ENCODE data around the gene KCNH4.
"Not testable (repeated sequence)": the region's sequence is repeated elsewhere in the genome, so short reads cannot be mapped to it uniquely, and the experiment has no call there.

Gene KCNH4

DNA sequence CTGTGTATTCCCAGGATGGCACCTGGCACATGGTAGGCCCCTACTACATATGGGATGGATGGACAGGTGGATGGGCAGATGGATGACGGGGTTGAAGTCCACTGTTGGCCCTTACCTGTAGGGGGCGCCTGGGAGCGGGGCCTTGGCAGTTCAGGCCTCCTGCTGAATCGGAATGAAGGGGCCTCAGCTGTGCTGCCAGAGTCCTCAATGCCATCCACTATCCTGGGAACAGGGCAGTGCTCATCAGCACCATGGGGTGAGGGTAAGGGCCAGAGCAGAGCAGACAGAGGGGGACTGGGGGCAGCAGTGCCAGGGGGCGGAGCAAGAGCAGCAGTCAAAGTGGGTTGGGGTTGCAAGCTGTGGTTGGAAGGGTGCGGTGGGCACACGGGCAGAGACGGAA is 17.8 kb downstream of the KCNH4 start:
- Histone ChIP-seq H3K27me3 (ENCODE audit: control insufficient read depth, insufficient read depth, low read length, poor library complexity, severe bottlenecking) (no peaks in the 10 kb centered on the region), H3K27ac (ENCODE audit: insufficient read depth, low read depth, low read length, poor library complexity, severe bottlenecking) (no peak overlapping the region), H3K36me3 (ENCODE audit: control insufficient read depth, insufficient read depth, low read length) (no peaks in the 10 kb centered on the region), H3K4me3 (ENCODE audit: insufficient read depth, low read depth, low read length) (no peak overlapping the region), H3K4me1 (ENCODE audit: control insufficient read depth, insufficient read depth, low read length) (no peaks in the 10 kb centered on the region), H3K9me3 (ENCODE audit: control insufficient read depth, low read length) (no peaks in the 10 kb centered on the region)
- WGBS, 2 experiments, result 63 to 68% methylated on average over 8 of the region's 8 CpGs

DNA sequence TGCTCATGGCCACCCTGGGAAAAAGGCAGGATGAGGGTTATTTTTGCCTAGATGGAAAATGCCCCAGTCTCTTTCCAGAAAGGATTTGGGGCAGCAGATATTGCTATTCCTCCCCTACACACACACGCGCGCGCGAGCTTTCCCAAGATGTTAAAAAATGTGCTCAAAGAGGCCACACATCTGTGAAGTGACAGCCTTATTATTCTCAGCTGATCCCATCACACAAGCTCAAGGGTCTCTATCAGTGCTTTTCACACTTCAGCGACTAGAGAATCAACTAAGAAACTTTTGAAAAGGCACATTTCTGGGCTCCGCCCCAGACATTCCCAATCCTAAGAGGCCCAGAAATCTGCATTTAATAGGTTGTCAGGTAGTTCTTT is 20.4 kb downstream of the KCNH4 start:
- WGBS, 2 experiments, result 92 to 97% methylated on average over 6 to 7 of the region's 7 CpGs
- Histone ChIP-seq H3K4me3 (ENCODE audit: insufficient read depth, low read depth, low read length) (no peak overlapping the region), H3K27me3 (ENCODE audit: control insufficient read depth, insufficient read depth, low read length, poor library complexity, severe bottlenecking) (no peaks in the 10 kb centered on the region), H3K9me3 (ENCODE audit: control insufficient read depth, low read length) (no peaks in the 10 kb centered on the region), H3K27ac (ENCODE audit: insufficient read depth, low read depth, low read length, poor library complexity, severe bottlenecking) (no peak overlapping the region), H3K4me1 (ENCODE audit: control insufficient read depth, insufficient read depth, low read length) (peaks cover 5% of the 10 kb centered on the region), H3K36me3 (ENCODE audit: control insufficient read depth, insufficient read depth, low read length) (no peaks in the 10 kb centered on the region)

DNA sequence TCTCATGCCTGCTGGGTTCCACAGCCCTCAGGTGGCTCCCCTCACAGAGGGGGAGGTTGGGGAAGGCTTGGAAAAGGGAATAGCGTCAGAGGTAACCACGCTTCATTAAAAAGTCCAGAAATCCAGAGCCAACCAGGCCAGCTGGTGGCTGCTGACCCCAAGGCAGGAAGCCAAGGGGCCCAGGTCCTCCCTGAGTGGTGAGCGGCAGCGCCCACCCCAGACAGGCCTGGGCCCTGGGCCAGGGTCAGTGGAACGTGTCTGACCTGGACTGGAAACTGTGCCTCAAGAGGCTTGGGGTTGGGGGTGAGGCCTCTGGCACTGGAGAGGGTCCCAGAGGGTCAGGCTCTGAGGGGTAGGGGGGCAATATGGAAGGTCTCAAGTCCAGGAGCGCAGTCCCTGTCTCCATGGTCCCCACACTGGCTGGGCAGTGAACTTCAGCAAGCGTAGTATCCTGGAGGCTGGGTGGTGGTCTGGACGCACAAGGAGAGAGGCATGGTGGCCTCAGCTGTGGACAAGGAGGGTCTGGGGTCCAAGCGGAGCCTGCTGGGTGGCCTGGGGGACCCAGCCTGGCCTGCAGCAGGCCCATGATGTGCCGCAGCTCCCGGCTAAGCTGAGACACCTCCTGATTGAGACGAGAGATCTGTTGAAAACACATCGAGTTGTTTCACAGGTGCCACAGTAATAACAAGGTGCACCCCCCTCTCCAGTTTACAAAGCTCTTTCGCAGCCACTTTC is 21.0 kb downstream of the KCNH4 start:
- 93 to 96% methylated on average over 14 of the region's 14 CpGs for WGBS, 2 experiments
- H3K27ac ChIP-seq (ENCODE audit: insufficient read depth, low read depth, low read length, poor library complexity, severe bottlenecking), result no peak overlapping the region
- no peaks in the 10 kb centered on the region for H3K9me3 ChIP-seq (ENCODE audit: control insufficient read depth, low read length)
- no peaks in the 10 kb centered on the region for H3K27me3 ChIP-seq (ENCODE audit: control insufficient read depth, insufficient read depth, low read length, poor library complexity, severe bottlenecking)
- no peak overlapping the region for H3K4me3 ChIP-seq (ENCODE audit: insufficient read depth, low read depth, low read length)
- H3K4me1 ChIP-seq (ENCODE audit: control insufficient read depth, insufficient read depth, low read length), result peaks cover 5% of the 10 kb centered on the region
- no peaks in the 10 kb centered on the region for H3K36me3 ChIP-seq (ENCODE audit: control insufficient read depth, insufficient read depth, low read length)

DNA sequence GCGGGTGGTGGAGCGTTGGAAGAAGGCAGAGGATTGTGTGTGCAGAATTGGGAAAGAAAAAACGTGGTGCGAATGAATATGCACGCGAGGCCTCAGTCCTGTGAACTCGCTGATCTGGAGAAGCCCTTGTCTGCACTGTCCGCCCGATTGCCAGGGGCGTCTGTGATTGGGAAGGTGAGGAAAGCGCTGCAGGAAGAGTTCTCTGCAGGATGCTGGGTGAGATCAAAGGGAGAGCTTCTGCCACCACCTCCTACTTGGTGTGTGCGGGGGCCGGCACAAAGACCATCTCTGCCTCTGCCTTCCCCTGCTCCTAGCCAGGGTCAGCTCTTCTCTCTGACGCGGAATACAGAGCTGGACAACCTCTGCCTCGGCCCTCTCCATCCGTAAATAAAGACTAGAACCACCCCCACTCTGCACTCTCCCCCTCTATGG is 25.3 kb downstream of the KCNH4 start:
- 20% methylated on average over 17 of the region's 17 CpGs for whole genome bisulfite sequencing, 2 experiments
- Histone ChIP-seq H3K27ac (ENCODE audit: insufficient read depth, low read depth, low read length, poor library complexity, severe bottlenecking) (no peak overlapping the region), H3K4me3 (ENCODE audit: insufficient read depth, low read depth, low read length) (peak overlapping the region; percentile 35), H3K4me1 (ENCODE audit: control insufficient read depth, insufficient read depth, low read length) (peaks cover 21% of the 10 kb centered on the region), H3K9me3 (ENCODE audit: control insufficient read depth, low read length) (no peaks in the 10 kb centered on the region), H3K36me3 (ENCODE audit: control insufficient read depth, insufficient read depth, low read length) (no peaks in the 10 kb centered on the region), H3K27me3 (ENCODE audit: control insufficient read depth, insufficient read depth, low read length, poor library complexity, severe bottlenecking) (no peaks in the 10 kb centered on the region)

DNA sequence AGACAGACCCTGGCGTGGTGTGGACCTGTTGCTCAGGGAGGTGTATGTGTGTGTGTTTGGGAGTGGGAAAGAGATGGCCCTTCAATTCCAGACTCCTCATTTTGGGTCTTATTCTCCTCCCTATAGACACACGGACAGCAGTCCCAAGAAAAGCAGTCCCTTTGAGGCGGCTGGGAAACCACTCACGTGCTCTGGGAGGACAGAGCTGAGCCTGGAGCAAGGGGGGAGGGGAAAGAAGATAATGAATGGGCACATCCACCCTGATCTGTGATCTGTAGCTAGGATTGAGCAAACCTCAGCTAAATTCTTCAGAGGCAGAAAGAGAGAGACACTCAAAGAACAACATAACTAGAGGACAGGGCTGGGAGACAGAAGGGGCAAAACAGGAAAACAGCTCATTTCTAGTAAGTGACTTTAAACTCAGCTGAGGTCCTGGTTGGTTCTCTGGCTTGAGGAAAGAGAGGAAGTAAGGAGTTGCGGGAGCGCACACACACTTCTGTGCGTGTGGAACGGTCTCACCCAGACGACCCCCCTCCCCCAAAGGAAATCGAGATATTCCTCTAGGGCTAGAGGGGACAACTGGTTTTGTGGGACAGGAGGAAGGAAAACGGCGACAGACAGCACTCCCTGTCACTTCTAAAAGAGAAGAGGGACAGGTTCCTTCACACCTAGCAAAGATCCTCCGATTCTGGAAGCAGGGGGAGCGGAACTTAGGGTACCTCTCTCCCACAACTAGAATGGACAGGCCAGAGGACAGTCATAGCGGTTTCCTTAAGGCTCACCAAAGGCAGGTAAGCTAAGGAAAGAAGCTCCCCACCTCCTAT is 26.8 kb downstream of the KCNH4 start:
- H3K27me3 ChIP-seq (ENCODE audit: control insufficient read depth, insufficient read depth, low read length, poor library complexity, severe bottlenecking), result no peaks in the 10 kb centered on the region
- H3K9me3 ChIP-seq (ENCODE audit: control insufficient read depth, low read length), result no peaks in the 10 kb centered on the region
- WGBS, 2 experiments, result 10 to 11% methylated on average over 15 of the region's 15 CpGs
- no peaks in the 10 kb centered on the region for H3K36me3 ChIP-seq (ENCODE audit: control insufficient read depth, insufficient read depth, low read length)
- H3K4me1 ChIP-seq (ENCODE audit: control insufficient read depth, insufficient read depth, low read length), result peaks cover 21% of the 10 kb centered on the region
- peak overlapping the region; percentile 100 for H3K4me3 ChIP-seq (ENCODE audit: insufficient read depth, low read depth, low read length)
- no peak overlapping the region for H3K27ac ChIP-seq (ENCODE audit: insufficient read depth, low read depth, low read length, poor library complexity, severe bottlenecking)

DNA sequence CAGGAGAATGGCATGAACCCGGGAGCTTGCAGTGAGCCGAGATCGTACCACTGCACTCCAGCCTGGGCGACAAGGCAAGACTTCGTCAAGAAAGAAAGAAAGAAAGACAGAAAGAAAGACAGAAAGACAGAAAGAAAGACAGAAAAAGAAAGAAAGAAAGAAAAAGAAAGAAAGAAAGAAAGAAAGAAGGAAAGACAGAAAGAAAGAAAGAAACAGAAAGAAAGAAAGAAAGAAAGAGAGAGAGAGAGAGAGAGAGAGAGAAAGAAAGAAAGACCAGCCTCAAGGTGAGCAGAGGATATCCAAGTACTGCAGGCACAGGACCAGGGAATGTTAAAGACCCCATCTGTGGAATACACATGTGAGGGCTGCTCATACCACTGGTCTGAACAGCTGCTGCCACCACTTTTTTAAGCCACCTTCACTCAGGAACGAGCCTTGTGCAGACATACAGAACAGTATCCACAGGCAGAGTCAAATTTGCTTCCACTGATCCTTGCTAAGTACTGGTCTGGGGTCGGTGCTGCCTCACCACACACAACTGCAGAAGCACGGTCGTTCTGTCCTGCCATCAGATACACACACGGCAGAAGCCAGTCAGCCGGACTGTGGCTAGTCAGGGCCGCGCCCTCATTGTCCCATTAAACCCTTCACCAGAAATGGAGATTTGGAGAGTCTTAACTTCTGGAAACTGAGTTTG is 33.9 kb downstream of the KCNH4 start:
- Histone ChIP-seq H3K4me1 (ENCODE audit: control insufficient read depth, insufficient read depth, low read length) (peaks cover 11% of the 10 kb centered on the region), H3K27ac (ENCODE audit: insufficient read depth, low read depth, low read length, poor library complexity, severe bottlenecking) (no peak overlapping the region), H3K27me3 (ENCODE audit: control insufficient read depth, insufficient read depth, low read length, poor library complexity, severe bottlenecking) (no peaks in the 10 kb centered on the region), H3K9me3 (ENCODE audit: control insufficient read depth, low read length) (no peaks in the 10 kb centered on the region), H3K36me3 (ENCODE audit: control insufficient read depth, insufficient read depth, low read length) (no peaks in the 10 kb centered on the region), H3K4me3 (ENCODE audit: insufficient read depth, low read depth, low read length) (no peak overlapping the region)
- WGBS, 2 experiments, result 94 to 97% methylated on average over 13 of the region's 13 CpGs

DNA sequence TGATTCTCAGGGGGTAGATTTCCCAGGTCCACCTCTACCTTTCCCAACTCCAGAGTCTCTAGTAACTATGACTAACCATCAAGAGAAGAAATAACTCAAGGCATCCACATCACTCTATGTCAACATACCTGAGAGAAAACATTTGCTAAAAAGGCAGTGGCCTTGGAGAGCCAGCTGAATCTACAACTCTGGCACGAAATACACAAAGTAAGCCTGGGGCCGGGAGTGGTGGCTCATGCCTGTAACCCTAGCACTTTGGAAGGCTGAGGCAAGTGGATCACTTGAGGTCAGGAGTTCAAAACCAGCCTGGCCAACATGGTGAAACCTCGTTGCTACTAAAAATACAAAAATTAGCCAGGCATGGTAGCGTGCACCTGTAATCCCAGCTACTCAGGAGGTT is 37.8 kb downstream of the KCNH4 start:
- not testable (repeated sequence) for H3K4me3 ChIP-seq (ENCODE audit: insufficient read depth, low read depth, low read length); H3K27ac ChIP-seq (ENCODE audit: insufficient read depth, low read depth, low read length, poor library complexity, severe bottlenecking); H3K27me3 ChIP-seq (ENCODE audit: control insufficient read depth, insufficient read depth, low read length, poor library complexity, severe bottlenecking); H3K36me3 ChIP-seq (ENCODE audit: control insufficient read depth, insufficient read depth, low read length); H3K9me3 ChIP-seq (ENCODE audit: control insufficient read depth, low read length)
- peaks cover 21% of the 10 kb centered on the region for H3K4me1 ChIP-seq (ENCODE audit: control insufficient read depth, insufficient read depth, low read length)
- WGBS, 2 experiments, result 92 to 93% methylated on average over 4 of the region's 4 CpGs

DNA sequence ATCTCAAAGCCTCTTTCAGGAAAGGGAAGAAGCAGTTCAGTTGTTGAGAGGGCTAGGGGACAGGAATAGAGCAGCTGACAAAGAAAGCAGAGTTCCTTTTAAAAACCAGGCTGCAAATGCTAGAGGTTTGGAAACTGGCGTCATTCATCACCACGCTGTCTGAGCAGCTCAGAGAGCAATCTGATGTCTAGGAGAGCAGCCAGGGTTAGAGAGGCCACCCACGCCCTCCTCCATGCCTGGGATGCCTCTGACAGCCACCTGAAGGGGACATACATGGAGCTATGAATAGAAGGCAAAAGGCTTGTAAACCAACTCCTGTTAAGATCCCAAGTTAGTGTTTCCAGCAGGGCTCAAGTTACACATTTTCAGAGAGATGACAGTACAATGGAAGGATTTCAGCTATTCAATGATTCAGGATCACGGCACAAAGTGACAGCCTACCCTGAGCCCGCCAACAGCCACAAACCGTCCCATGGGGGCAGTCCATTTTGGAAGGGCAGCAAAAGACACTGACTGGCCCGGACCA is 38.5 kb downstream of the KCNH4 start:
- WGBS, 2 experiments, result 80 to 83% methylated on average over 7 of the region's 7 CpGs
- H3K4me3 ChIP-seq (ENCODE audit: insufficient read depth, low read depth, low read length), result no peak overlapping the region
- no peaks in the 10 kb centered on the region for H3K9me3 ChIP-seq (ENCODE audit: control insufficient read depth, low read length)
- H3K36me3 ChIP-seq (ENCODE audit: control insufficient read depth, insufficient read depth, low read length), result no peaks in the 10 kb centered on the region
- H3K27ac ChIP-seq (ENCODE audit: insufficient read depth, low read depth, low read length, poor library complexity, severe bottlenecking), result peak overlapping the region; percentile 44
- H3K4me1 ChIP-seq (ENCODE audit: control insufficient read depth, insufficient read depth, low read length), result peaks cover 21% of the 10 kb centered on the region
- H3K27me3 ChIP-seq (ENCODE audit: control insufficient read depth, insufficient read depth, low read length, poor library complexity, severe bottlenecking), result no peaks in the 10 kb centered on the region

DNA sequence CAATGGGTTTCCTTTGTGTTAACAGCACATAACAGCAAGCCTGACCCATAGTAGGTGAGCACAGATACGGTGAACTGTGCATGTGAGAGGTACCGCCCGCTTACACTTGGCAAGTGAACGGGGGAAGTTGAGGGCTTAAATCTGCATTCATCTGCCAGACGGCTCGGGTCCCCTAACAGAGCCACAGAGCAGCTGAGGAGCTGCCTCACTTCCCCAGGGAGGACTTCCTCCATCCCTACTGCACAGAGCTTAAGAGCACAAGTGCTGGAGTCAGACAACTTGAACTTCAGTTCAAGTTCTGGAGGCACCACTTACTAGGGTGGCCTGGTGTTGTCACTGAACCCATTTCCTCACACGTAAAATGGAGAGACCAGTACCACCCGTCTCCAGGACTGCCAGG is 39.6 kb downstream of the KCNH4 start:
- WGBS, 2 experiments, result 95 to 97% methylated on average over 8 of the region's 8 CpGs
- Histone ChIP-seq H3K36me3 (ENCODE audit: control insufficient read depth, insufficient read depth, low read length) (no peaks in the 10 kb centered on the region), H3K27ac (ENCODE audit: insufficient read depth, low read depth, low read length, poor library complexity, severe bottlenecking) (peak overlapping the region; percentile 26), H3K9me3 (ENCODE audit: control insufficient read depth, low read length) (no peaks in the 10 kb centered on the region), H3K4me1 (ENCODE audit: control insufficient read depth, insufficient read depth, low read length) (peaks cover 21% of the 10 kb centered on the region), H3K4me3 (ENCODE audit: insufficient read depth, low read depth, low read length) (no peak overlapping the region), H3K27me3 (ENCODE audit: control insufficient read depth, insufficient read depth, low read length, poor library complexity, severe bottlenecking) (no peaks in the 10 kb centered on the region)

DNA sequence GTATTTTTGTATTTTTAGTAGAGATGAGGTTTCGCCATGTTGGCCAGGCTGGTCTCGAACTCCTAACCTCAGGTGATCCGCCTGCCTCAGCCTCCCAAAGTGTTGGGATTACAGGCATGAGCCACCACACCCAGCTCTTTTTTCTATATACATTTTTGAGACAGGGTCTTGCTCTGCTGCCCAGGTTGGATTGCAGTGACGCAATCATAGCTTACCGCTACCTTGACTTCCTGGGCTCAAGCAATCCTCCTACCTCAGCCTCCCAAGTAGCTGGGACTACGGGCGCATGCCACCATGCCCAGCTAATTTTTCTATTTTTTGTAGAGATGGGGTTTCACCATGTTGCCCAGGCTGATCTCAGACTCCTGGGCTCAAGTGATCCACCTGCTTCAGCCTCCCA is 40.3 kb downstream of the KCNH4 start:
- not testable (repeated sequence) for H3K9me3 ChIP-seq (ENCODE audit: control insufficient read depth, low read length); H3K4me3 ChIP-seq (ENCODE audit: insufficient read depth, low read depth, low read length); H3K36me3 ChIP-seq (ENCODE audit: control insufficient read depth, insufficient read depth, low read length); H3K27me3 ChIP-seq (ENCODE audit: control insufficient read depth, insufficient read depth, low read length, poor library complexity, severe bottlenecking); H3K27ac ChIP-seq (ENCODE audit: insufficient read depth, low read depth, low read length, poor library complexity, severe bottlenecking)
- 89 to 91% methylated on average over 7 of the region's 7 CpGs for WGBS, 2 experiments
- peaks cover 21% of the 10 kb centered on the region for H3K4me1 ChIP-seq (ENCODE audit: control insufficient read depth, insufficient read depth, low read length)

All from ectodermal cell (in vitro differentiated cells).